ENCODE measurements around the gene PNMA5.

The PNMA5 gene

GRCh38 chrX:152958524-152959465, 35.1 kb downstream of the PNMA5 start:
- peak in 55 of 56 donors; percentile 28 to 93 (median 74) for DNase-seq

GRCh38 chrX:152958047-152958446, 35.9 kb downstream of the PNMA5 start:
- peak in 2 of 56 donors; percentile 2 to 20 for DNase-seq

GRCh38 chrX:152950786-152951185, 43.1 kb downstream of the PNMA5 start:
- no peak for DNase-seq

GRCh38 chrX:152949114-152949513, 44.8 kb downstream of the PNMA5 start:
- no peak for DNase-seq

- no peak for DNase-seq
Observed at GRCh38 chrX:152946681-152947080, 47.2 kb downstream of the PNMA5 start.

- DNase-seq, result no peak
Observed at GRCh38 chrX:152945021-152945979, 48.6 kb downstream of the PNMA5 start.

GRCh38 chrX:152943826-152944225, 50.1 kb downstream of the PNMA5 start:
- no peak for DNase-seq

GRCh38 chrX:152942077-152942442, 51.9 kb downstream of the PNMA5 start:
- DNase-seq, result no peak

GRCh38 chrX:152941328-152942076, 52.4 kb downstream of the PNMA5 start:
- peak; percentile 30 to 92 (median 76) for DNase-seq
